K562 (cell line): Measurements from ENCODE around the gene SRSF9.
"Not testable (repeated sequence)": the region's sequence is repeated elsewhere in the genome, so short reads cannot be mapped to it uniquely, and the experiment has no call there.

Source experiments
- CHD7 ChIP-seq: fragments of 200-600 bp; sonication (generic); IDR thresholded peaks from one replicate; pipeline ENCODE4 v1.6.1; 2012; ENCODE audit warnings: mild to moderate bottlenecking, low read depth, low read length, inconsistent platforms
- POLR2A ChIP-seq: fragments of 450-650 bp; conservative IDR thresholded peaks from 2 replicates; pipeline ENCODE4 v1.6.1; 2016
- SP1 ChIP-seq: sonication (generic); formaldehyde crosslinking; IDR thresholded peaks from 2 replicates; pipeline ENCODE4 v1.8.1; 2022; ENCODE audit warnings: mild to moderate bottlenecking, missing genetic modification reagents
- ZNF79 ChIP-seq: fragments of 250-450 bp; sonication (Bioruptor Pico); IDR thresholded peaks from 2 replicates; pipeline ENCODE4 v1.4.0; 2020; ENCODE audit warnings: low read depth, mild to moderate bottlenecking, moderate library complexity
- ZNF830 ChIP-seq: fragments of 250-450 bp; sonication (Bioruptor Pico); IDR thresholded peaks from 2 replicates; pipeline ENCODE4 v1.5.0; 2021; ENCODE audit warnings: mild to moderate bottlenecking
- TF ChIP-seq, protein P1 (sequence below), 2 experiments: fragments of 450-650 bp; formaldehyde crosslinking in 1 of 2; IDR thresholded peaks; 2 replicates each; pipeline versions ENCODE4 v1.4.0 to v1.6.1; 2014 to 2020; ENCODE audit warnings: mild to moderate bottlenecking in 2 of 2, borderline replicate concordance in 1 of 2, low read depth in 1 of 2

- not testable (repeated sequence) for TF ChIP-seq POLR2A; ZNF830 (CRISPR knock-in tag); CHD7; ZNF79 (CRISPR knock-in tag); SP1 (CRISPR knock-in tag)
- TF ChIP-seq, protein P1, sequence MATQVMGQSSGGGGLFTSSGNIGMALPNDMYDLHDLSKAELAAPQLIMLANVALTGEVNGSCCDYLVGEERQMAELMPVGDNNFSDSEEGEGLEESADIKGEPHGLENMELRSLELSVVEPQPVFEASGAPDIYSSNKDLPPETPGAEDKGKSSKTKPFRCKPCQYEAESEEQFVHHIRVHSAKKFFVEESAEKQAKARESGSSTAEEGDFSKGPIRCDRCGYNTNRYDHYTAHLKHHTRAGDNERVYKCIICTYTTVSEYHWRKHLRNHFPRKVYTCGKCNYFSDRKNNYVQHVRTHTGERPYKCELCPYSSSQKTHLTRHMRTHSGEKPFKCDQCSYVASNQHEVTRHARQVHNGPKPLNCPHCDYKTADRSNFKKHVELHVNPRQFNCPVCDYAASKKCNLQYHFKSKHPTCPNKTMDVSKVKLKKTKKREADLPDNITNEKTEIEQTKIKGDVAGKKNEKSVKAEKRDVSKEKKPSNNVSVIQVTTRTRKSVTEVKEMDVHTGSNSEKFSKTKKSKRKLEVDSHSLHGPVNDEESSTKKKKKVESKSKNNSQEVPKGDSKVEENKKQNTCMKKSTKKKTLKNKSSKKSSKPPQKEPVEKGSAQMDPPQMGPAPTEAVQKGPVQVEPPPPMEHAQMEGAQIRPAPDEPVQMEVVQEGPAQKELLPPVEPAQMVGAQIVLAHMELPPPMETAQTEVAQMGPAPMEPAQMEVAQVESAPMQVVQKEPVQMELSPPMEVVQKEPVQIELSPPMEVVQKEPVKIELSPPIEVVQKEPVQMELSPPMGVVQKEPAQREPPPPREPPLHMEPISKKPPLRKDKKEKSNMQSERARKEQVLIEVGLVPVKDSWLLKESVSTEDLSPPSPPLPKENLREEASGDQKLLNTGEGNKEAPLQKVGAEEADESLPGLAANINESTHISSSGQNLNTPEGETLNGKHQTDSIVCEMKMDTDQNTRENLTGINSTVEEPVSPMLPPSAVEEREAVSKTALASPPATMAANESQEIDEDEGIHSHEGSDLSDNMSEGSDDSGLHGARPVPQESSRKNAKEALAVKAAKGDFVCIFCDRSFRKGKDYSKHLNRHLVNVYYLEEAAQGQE (IDR thresholded peaks at IDR 0.05; ENCODE audit: borderline replicate concordance), result not testable (repeated sequence)
- TF ChIP-seq, protein P1 (CRISPR knock-in tag; IDR thresholded peaks at IDR 0.05; ENCODE audit: low read depth), result not testable (repeated sequence)
Measured at GRCh38 chr12:120487552-120487951, 18.0 kb upstream of the SRSF9 start.
